ENCODE results near the gene PLCXD1.
"Not testable (repeated sequence)": the region's sequence is repeated elsewhere in the genome, so short reads cannot be mapped to it uniquely, and the experiment has no call there.

Gene PLCXD1

DNA sequence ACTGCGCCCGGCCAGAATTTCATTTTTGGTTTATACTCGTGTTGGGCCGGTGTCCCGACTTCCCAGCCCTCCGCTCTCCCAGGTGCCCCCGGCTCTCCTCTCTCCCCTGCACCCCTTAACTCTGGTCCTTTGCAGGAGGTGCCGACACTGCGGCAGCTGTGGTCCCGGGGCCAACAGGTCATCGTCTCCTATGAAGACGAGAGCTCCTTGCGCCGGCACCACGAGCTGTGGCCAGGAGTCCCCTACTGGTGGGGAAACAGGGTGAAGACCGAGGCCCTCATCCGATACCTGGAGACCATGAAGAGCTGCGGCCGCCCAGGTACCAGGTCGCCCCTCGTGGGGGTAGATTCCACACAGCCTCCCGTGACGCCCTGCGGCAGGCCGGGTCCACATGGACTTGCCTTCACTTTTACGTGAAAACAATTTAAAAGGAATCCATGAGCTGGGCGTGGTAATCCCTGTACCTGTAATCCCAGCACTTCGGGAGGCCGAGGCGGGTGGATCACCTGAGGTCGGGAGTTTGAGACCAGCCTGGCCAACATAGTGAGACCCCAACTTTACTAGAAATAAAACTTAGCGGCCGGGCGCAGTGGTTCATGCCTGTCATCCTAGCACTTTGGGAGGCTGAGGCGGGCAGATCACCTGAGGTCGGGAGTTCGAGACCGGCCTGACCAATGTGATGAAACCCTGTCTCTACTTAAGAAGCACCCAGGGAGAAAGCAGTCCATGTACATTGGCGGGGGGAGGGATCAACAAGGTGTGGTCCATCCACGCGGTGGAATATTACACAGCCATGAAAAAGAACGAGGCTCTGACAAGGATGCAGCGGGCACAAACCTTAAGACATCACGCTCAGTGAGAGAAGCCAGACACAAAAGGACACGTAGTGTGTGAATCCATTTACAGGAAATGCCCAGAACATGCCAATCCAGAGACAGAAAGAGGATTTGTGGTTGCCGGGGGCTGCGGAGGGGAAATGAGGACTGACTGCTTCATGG is 12.0 kb downstream of the PLCXD1 start:
- DNase-seq: no peak

- DNase-seq: no peak
These were observed 14.0 kb downstream of the PLCXD1 start for GRCh38 chrX:295136-295535.

DNA sequence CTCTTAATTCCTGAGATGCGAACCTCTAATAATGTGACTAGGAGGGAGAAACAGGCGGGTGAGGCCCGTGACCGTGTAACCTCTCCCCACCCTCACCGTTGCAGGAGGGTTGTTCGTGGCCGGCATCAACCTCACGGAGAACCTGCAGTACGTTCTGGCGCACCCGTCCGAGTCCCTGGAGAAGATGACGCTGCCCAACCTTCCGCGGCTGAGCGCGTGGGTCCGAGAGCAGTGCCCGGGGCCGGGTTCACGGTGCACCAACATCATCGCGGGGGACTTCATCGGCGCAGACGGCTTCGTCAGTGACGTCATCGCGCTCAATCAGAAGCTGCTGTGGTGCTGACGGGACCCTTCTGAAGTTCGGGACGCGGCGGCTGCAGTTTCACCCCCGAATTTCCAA is 17.8 kb downstream of the PLCXD1 start:
- DNase-seq: no peak

- no peak for DNase-seq
These were observed 19.2 kb downstream of the PLCXD1 start for GRCh38 chrX:300334-300733.

GRCh38 chrX:302975-303374 is 21.8 kb downstream of the PLCXD1 start:
- DNase-seq: no peak

- DNase-seq: not testable (repeated sequence)
These were observed 24.8 kb downstream of the PLCXD1 start for GRCh38 chrX:305781-306613.

DNA sequence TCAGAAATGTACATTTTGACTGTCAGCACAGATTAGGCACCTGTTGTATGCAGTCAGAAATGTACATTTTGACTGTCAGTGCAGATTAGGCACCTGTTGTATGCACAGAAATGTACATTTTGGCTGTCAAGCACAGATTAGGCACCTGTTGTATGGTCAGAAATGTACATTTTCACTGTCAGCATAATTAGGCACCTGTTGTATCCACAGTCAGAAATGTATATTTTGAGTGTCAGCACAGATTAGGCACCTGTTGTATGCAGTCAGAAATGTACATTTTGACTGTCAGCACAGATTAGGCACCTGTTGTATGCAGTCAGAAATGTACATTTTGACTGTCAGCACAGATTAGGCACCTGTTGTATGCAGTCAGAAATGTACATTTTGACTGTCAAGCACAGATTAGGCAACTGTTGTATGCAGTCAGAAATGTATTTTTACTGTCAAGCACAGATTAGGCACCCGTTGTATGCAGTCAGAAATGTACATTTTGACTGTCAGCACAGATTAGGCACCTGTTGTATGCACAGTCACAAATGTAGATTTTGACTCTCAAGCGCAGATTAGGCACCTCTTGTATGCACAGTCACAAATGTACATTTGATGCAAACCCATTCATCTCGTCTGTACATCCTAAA is 25.6 kb downstream of the PLCXD1 start:
- DNase-seq: not testable (repeated sequence)

DNA sequence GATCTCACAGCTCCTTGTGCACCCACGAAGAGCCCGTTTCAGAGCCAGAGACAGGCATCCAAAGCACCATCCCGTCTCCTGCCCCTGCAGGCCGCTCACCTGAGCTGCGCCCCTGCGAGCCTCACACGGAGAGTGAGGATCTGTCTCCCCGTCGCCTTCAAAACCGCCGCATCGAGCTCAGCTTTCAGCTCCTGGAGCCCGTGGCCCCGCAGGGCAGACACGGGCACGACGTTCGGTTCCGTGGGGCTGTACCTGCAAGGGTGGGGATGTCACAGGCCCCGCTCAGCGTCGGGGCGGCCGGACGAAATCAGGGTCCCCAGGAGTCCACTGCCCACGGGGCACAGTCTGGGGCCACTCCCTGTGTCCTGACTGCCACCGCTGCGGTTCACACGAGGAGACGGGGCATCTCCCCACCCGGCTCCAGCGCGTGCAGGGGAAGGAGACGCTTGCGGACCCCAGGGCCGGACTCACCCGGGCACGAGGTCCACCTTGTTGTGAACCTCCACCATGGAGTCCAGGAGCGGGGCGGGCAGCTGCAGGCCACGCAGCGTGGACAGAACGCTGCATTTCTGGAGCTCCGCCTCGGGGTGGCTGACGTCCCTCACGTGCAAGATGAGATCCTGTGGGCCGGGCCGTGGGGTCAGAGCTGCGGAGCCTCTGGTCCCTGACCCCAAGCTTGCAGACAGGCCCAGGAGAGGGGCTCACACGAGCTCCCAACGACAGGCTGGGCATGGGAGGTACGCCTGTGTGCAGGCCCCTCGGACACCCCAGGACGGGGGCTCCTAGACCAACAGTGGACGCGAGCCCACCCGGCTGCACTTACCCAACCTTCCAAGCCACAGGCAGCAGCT is 26.3 kb downstream of the PLCXD1 start:
- DNase-seq: no peak

DNA sequence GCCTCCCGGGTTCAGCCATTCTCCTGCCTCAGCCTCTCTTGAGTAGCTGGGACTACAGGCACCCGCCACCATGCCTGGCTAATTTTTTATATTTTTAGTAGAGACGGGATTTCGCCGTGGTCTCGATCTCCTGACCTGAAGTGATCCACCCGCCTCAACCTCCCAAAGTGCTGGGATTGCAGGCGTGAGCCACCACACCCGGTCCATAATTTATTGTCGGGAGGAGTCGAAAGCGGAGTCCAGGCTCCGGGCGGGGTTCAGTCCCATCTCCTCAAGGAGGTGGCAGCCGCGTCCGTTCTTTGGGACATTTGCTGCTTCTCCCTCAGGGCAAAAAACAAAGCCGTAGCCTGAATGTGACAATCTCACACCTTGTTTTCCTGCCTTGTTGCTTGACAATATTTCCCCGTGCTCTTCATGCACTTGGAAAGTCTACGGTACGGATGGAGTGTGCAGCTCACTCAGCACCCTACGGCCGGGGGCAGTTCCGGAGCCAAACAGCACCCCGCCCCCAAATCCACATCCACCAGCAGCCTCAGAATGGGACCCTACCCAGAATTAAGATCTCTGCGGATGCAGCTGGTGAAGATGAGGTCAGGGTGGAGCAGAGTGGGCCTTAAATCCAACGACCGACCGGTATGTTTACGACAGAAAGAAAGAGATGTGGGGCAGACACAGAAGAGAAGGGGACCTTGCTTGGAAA is 27.8 kb downstream of the PLCXD1 start:
- DNase-seq: no peak

DNA sequence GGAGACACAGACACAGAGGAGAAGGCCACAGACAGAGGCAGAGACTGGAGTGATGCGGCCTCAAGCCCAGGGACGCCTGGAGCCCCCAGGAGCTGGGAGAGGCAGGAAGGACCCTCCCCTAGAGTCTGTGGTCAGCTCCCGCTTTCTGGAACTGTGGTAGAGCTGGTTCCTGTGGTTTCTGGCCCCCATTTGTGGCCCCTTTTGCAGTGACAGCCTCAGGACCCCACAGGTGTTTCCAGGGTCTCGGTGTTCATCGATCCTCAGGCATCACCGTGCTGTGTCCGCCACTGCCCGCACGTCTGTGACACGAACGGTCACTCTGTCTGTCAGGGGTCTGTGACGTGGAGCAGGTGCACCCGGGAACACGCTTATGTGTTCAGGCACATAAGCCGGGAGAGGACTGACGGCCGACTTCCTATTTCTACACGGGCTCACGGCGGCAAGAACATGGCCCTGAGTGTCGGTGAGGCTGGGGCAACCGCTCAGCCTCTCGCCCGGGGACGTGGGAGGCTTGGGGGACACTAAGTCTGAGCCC is 29.5 kb downstream of the PLCXD1 start:
- no peak for DNase-seq

DNA sequence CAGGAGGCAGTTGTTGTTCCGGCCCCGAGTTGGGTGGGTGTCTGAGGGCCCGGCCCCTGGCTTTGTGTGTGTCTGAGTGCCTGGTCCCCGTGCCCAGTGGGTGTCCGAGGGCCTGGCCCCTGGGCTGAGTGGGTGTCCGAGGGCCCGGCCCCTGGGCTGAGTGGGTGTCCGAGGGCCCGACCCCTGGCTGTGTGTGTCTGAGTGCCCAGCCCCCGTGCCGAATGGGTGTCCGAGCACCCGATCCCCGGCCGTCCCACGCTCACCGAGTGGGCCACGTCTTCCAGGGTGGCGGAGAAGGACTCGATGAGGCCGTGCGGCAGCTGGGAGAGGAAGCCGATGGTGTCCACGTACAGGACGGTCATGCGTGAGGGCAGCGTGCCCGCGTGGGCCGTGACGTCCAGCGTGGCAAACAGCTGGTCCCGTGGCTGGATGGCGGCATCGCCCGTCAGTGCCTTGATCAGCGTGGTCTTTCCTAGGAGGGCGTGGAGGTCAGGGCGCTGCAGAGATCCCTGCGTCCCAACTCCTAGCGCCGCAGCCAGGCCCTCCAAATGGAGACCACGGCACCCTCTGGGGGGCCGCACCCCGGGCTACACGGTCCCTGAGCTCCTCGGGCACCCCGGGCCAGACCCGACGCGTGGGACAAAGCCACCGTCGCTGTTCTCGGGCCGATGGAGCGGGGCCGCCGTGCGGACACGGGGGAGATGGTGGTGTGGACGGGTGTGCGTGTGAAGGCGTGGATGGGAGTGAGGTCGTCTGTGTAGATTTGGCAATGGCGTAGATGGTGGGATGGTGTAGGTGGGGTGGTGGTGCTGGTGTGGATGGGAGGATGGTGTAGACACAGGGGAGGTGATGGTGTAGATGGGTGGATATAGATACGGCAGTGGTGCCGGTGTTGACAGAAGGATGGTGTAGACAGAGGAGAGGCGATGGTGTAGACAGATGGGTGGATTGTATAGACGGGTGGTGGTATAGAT is 30.3 kb downstream of the PLCXD1 start:
- DNase-seq: no peak

DNA sequence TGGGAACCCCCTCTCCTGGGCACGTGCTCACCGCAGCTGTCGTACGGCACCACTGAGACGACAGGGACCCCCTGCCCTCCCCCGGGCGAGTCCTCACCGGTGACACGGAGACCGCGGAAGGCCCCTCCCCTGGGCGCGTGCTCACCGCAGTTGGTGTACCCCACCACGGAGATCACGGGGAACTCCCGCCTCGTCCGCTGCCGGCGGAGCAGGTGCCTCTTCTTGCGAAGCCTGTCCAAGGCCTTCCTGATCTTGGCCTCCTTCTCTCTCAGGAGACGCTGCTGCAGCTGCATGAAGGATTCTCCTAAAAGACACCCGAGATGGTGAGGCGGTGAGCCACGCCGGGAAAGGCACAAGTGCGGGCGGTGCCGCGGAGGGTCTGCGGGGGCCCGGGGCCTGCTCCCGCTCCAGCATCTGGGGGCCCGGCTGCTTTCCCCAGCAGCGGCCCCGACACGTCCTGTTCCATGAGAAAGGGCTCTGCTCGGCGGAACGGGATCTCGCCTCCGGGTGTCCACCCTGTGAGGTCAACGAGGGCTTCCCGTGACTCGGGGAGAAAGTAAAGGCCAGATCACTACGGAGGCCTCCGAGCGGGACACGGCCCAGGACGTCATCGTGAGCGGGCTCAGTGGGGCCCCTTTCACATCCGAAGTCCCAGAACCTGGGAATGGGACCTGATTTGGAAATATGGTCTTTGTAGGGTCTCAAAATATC is 31.6 kb downstream of the PLCXD1 start:
- no peak for DNase-seq

DNA sequence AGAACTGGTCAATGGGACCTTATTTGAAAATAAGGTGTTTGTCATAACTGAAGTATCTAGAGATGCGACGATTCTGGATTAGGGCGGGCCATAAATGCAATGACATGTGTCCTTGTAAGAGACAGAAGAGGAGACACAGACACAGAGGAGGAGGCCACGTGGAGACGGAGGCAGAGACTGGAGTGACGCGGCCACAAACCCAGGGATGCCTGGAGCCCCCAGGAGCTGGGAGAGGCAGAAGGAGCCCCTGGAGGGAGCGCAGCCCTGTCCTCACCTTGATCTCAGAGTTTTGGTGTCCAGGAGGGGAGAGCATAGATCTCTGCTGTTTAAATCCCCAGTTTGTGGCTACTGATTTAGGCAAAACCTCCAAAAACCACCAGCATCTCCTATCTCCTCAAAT is 32.4 kb downstream of the PLCXD1 start:
- DNase-seq: no peak

GRCh38 chrX:314049-314448 is 32.9 kb downstream of the PLCXD1 start:
- DNase-seq: no peak

GRCh38 chrX:314781-315595 is 33.8 kb downstream of the PLCXD1 start:
- DNase-seq: no peak

- DNase-seq: no peak
These were observed 35.5 kb downstream of the PLCXD1 start for GRCh38 chrX:316351-317325.

- no peak for DNase-seq
These were observed 36.4 kb downstream of the PLCXD1 start for GRCh38 chrX:317424-318067.

Measured in activated CD4-positive, alpha-beta T cell treated with anti-CD3 and anti-CD28 coated beads for 4 hours (primary cell).